NB4 (cell line): ENCODE data around the gene ZFP42.

Experiments used
- TF ChIP-seq, protein P1 (sequence below): IDR thresholded peaks from one replicate; pipeline ENCODE4 v1.5.1; 2012; ENCODE audit warnings: low read depth, low read length
- TF ChIP-seq, protein P2 (sequence below): IDR thresholded peaks from 2 replicates; pipeline ENCODE4 v1.6.1; 2011; ENCODE audit warnings: low read depth, low read length

- TF ChIP-seq, protein P1, sequence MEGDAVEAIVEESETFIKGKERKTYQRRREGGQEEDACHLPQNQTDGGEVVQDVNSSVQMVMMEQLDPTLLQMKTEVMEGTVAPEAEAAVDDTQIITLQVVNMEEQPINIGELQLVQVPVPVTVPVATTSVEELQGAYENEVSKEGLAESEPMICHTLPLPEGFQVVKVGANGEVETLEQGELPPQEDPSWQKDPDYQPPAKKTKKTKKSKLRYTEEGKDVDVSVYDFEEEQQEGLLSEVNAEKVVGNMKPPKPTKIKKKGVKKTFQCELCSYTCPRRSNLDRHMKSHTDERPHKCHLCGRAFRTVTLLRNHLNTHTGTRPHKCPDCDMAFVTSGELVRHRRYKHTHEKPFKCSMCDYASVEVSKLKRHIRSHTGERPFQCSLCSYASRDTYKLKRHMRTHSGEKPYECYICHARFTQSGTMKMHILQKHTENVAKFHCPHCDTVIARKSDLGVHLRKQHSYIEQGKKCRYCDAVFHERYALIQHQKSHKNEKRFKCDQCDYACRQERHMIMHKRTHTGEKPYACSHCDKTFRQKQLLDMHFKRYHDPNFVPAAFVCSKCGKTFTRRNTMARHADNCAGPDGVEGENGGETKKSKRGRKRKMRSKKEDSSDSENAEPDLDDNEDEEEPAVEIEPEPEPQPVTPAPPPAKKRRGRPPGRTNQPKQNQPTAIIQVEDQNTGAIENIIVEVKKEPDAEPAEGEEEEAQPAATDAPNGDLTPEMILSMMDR, result no peak
- TF ChIP-seq, protein P2, sequence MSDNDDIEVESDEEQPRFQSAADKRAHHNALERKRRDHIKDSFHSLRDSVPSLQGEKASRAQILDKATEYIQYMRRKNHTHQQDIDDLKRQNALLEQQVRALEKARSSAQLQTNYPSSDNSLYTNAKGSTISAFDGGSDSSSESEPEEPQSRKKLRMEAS, result no peak
These were observed 33.5 kb downstream of the ZFP42 start for GRCh38 chr4:188029114-188029513.
